HepG2 (cell line): ENCODE data around the gene EPHX1. TPM values are rescaled to one million over a fixed set of nuclear protein-coding genes. Genes with fewer than 3 reads are reported as not detected.
"Not testable (repeated sequence)": the region's sequence is repeated elsewhere in the genome, so short reads cannot be mapped to it uniquely, and the experiment has no call there.

Experiments
- ATAC-seq: fragments of 200-7000 bp; cut with Tn5 transposase; 3 replicates; pipeline ENCODE4 v1.9.1; 2020; ENCODE audit warnings: mild to moderate bottlenecking, moderate library complexity
- BruUV-seq: library from RNA; stranded (reverse); fragments of 400-500 nt; replicated peaks from 2 replicates; lab custom pipeline; 2021; lab: Mats Ljungman, UMichigan
- CTCF ChIA-PET: fragments of 300-600 bp; formaldehyde crosslinking; extraction: SDS; loops from one replicate; lab custom pipeline; 2021; ENCODE audit warnings: low total read pairs, inconsistent platforms, low intra/inter-chr PET ratio; lab: Yijun Ruan, JAX
- POLR2A ChIA-PET: fragments of 350-600 bp; sonication (Branson Sonifier 250); formaldehyde crosslinking; loops from one replicate; lab custom pipeline; 2020; ENCODE audit warnings: antibody characterized with exemption, inconsistent platforms; lab: Yijun Ruan, JAX
- DNase-seq: peaks from one replicate; pipeline ENCODE4 v3.0.0-alpha.2; 2015; ENCODE audit warnings: low spot score
- FAIRE-seq: peaks from 3 replicates; lab custom pipeline; 2011; peaks lifted over from hg19 to GRCh38; lab: Jason Lieb, UNC
- H2AFZ ChIP-seq: one replicate; pipeline ENCODE4 v1.6.1; 2011; ENCODE audit warnings: low read length, inconsistent platforms
- H3K27ac ChIP-seq: fragments of 300-600 bp; 3 replicates; pipeline ENCODE4 v1.8.0; 2011; ENCODE audit warnings: mixed run types, mild to moderate bottlenecking, mixed read lengths, low read length, inconsistent platforms; ENCODE audit not compliant: insufficient read depth; ENCODE audit errors: extremely low read length
- H3K27me3 ChIP-seq, 2 experiments: fragments of 200-600 bp in 1 of 2; 2 replicates in 1 of 2; 3 replicates in 1 of 2; pipeline versions ENCODE4 v1.6.0 to v1.8.0; 2011; ENCODE audit warnings: low read length in 2 of 2, mild to moderate bottlenecking in 2 of 2, moderate library complexity in 2 of 2, inconsistent platforms in 1 of 2; ENCODE audit not compliant: insufficient read depth in 2 of 2, control insufficient read depth in 1 of 2
- H3K36me3 ChIP-seq, 2 experiments: fragments of 200-600 bp in 1 of 2; replicated peaks in 1 of 2; 2 replicates in 1 of 2; 3 replicates in 1 of 2; pipeline versions ENCODE4 v1.5.1 to v1.8.0; 2011; ENCODE audit warnings: low read length in 2 of 2, inconsistent platforms in 1 of 2; ENCODE audit not compliant: insufficient read depth in 2 of 2, control insufficient read depth in 1 of 2
- H3K4me1 ChIP-seq: 2 replicates; pipeline ENCODE4 v1.5.1; 2012; ENCODE audit warnings: low read length, inconsistent platforms; ENCODE audit not compliant: insufficient read depth
- H3K4me2 ChIP-seq: 2 replicates; pipeline ENCODE4 v1.6.0; 2011; ENCODE audit warnings: low read depth, low read length, inconsistent platforms
- H3K4me3 ChIP-seq, 3 experiments: fragments of 200-600 bp in 1 of 3; sonication (generic), shearing (Covaris generic) in 1 of 3; replicated peaks in 1 of 3; 2 replicates each; pipeline ENCODE4 v1.5.1; 2011 to 2016; ENCODE audit warnings: low read length in 3 of 3, inconsistent platforms in 2 of 3, low read depth in 2 of 3, mild to moderate bottlenecking in 2 of 3, control low read depth in 1 of 3, mixed read lengths in 1 of 3; ENCODE audit not compliant: insufficient read depth in 1 of 3
- H3K79me2 ChIP-seq: one replicate; pipeline ENCODE4 v1.6.1; 2011; ENCODE audit warnings: low read length, inconsistent platforms; ENCODE audit not compliant: insufficient read depth
- H3K9ac ChIP-seq: 2 replicates; pipeline ENCODE4 v1.6.0; 2011; ENCODE audit warnings: mild to moderate bottlenecking, low read depth, low read length, inconsistent platforms; ENCODE audit not compliant: insufficient read depth
- H3K9me3 ChIP-seq: 2 replicates; pipeline ENCODE4 v1.5.1; 2012; ENCODE audit warnings: mild to moderate bottlenecking, low read length
- H4K20me1 ChIP-seq: 2 replicates; pipeline ENCODE4 v1.6.0; 2011; ENCODE audit warnings: inconsistent platforms, mild to moderate bottlenecking, low read length, moderate library complexity; ENCODE audit not compliant: insufficient read depth
- POLR2A ChIP-seq, 2 experiments: IDR thresholded peaks; 2 replicates each; pipeline ENCODE4 v1.6.1; 2011; ENCODE audit warnings: low read depth in 2 of 2, low read length in 2 of 2, mild to moderate bottlenecking in 1 of 2, moderate library complexity in 1 of 2; ENCODE audit not compliant: insufficient read depth in 1 of 2
- RBFOX2 ChIP-seq: fragments of 200-400 bp; formaldehyde crosslinking; IDR thresholded peaks from 2 replicates; pipeline ENCODE4 v1.6.1; 2017; ENCODE audit warnings: low read depth, mild to moderate bottlenecking, low read length
- SNAPC2 ChIP-seq: sonication (generic); formaldehyde crosslinking; IDR thresholded peaks from 2 replicates; pipeline ENCODE4 v1.8.1; 2022; ENCODE audit warnings: mild to moderate bottlenecking, missing genetic modification reagents
- ZFP82 ChIP-seq: sonication (generic); formaldehyde crosslinking; IDR thresholded peaks from 2 replicates; pipeline ENCODE4 v1.5.1; 2020; ENCODE audit warnings: mild to moderate bottlenecking, missing genetic modification reagents, borderline replicate concordance
- ZNF552 ChIP-seq: sonication (generic); formaldehyde crosslinking; IDR thresholded peaks from 2 replicates; pipeline ENCODE4 v1.9.0; 2022; ENCODE audit warnings: missing genetic modification reagents, mild to moderate bottlenecking, borderline replicate concordance
- WGBS: methylation state at CpG from one replicate; pipeline ENCODE4 v1.1.6; 2017; ENCODE audit warnings: low lambda C conversion rate; 5-methylcytosine and 5-hydroxymethylcytosine counted together
- in situ Hi-C: cut with HindIII; loops from 2 replicates; pipeline ENCODE4 v1.10.0; 2017; ENCODE audit warnings: low pct_unique_long_range_greater_than_20kb; ENCODE audit not compliant: extremely low pct_ligation_motif_present
- intact Hi-C: fragments of 100-400 bp; cut with micrococcal nuclease; formaldehyde crosslinking; loops from one replicate; pipeline ENCODE4 v1.10.0; 2022; ENCODE audit not compliant: unreplicated experiment
- polyA plus RNA-seq, 8 experiments: library from polyadenylated mRNA; depleted of rRNA in 3 of 8; stranded (reverse) in 7 of 8; unstranded in 1 of 8; fragments of >200 nt; fragmentation: Illumina TruSeq in 4 of 8; extraction: Trizol in 4 of 8; gene quantifications; 2 replicates each; pipeline versions ENCODE4 v1.2.1 to v1.2.3, GENCODE V29; 2011 to 2016; ENCODE audit warnings: low read depth in 4 of 8, missing spikeins in 1 of 8, mixed read lengths in 1 of 8; ENCODE audit not compliant: insufficient read depth in 1 of 8
- total RNA-seq, 5 experiments: library from RNA; depleted of rRNA; stranded (reverse); fragments of >200 nt; fragmentation: Illumina TruSeq; extraction: Trizol; gene quantifications; 2 replicates each; pipeline ENCODE4 v1.2.3, GENCODE V29; 2016; ENCODE audit warnings: low read depth in 1 of 5
- TF ChIP-seq, protein P1 (sequence below): sonication (generic); formaldehyde crosslinking; IDR thresholded peaks from 2 replicates; pipeline ENCODE4 v1.4.0; 2020; ENCODE audit warnings: missing genetic modification reagents

EPHX1 gene
- total and polyA plus RNA-seq, 2 of the 13 experiments (the other 11 are each of a cell fraction or from before 2014, with no cell fraction given) = 27.7 to 36.5 TPM

GRCh38 chr1:225778337-225778669 lies 31.6 kb upstream of the EPHX1 start (continued):
- TF ChIP-seq SNAPC2 (CRISPR knock-in tag) (no peak), ZNF552 (CRISPR knock-in tag) (no peak)
- TF ChIP-seq, protein P1, sequence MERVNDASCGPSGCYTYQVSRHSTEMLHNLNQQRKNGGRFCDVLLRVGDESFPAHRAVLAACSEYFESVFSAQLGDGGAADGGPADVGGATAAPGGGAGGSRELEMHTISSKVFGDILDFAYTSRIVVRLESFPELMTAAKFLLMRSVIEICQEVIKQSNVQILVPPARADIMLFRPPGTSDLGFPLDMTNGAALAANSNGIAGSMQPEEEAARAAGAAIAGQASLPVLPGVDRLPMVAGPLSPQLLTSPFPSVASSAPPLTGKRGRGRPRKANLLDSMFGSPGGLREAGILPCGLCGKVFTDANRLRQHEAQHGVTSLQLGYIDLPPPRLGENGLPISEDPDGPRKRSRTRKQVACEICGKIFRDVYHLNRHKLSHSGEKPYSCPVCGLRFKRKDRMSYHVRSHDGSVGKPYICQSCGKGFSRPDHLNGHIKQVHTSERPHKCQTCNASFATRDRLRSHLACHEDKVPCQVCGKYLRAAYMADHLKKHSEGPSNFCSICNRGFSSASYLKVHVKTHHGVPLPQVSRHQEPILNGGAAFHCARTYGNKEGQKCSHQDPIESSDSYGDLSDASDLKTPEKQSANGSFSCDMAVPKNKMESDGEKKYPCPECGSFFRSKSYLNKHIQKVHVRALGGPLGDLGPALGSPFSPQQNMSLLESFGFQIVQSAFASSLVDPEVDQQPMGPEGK = no peak

- 59% methylated on average over 13 of the region's 13 CpGs for WGBS
- intact Hi-C loops = loop anchor here (5.0 to 10.0 kb wide), 2 partner anchors 143 to 196 kb away; partner anchors contain the start of gene PYCR2
- Histone ChIP-seq H3K4me1 (peaks cover 54% of the 10 kb centered on the region), H3K9ac (peak overlapping the region; percentile 98), H3K79me2 (peaks cover 61% of the 10 kb centered on the region), H3K4me3 (peak overlapping the region; percentile 96 to 99 (median 97)), H4K20me1 (peaks cover 35% of the 10 kb centered on the region), H3K4me2 (peak overlapping the region; percentile 90)
- in situ Hi-C loops, ATAC-seq, FAIRE-seq, BruUV-seq, H3K36me3 ChIP-seq, DNase-seq, H3K27ac ChIP-seq, H3K9me3 ChIP-seq, H3K27me3 ChIP-seq, H2AFZ ChIP-seq: not testable (repeated sequence)
- CTCF ChIA-PET = interaction anchor here (1.1 kb wide), 1 partner anchor 305 kb away, joined by 3 read pairs; no protein-coding TSS in a partner anchor
- POLR2A ChIA-PET = interaction anchor here (2.1 to 6.6 kb wide), 4 partner anchors 32 to 334 kb away, joined by 5 to 87 read pairs (median 16); partner anchors contain the start of genes EPHX1 and TMEM63A
These were observed 30.8 kb upstream of the EPHX1 start for GRCh38 chr1:225779165-225779564.

- H3K36me3 ChIP-seq = peaks cover 2 to 3% of the 10 kb centered on the region in 2 experiments; a peak in 4 of 5 replicates
- no peak overlapping the region for H2AFZ ChIP-seq
- no peak overlapping the region for H3K27ac ChIP-seq
- no peak for FAIRE-seq
- H3K9ac ChIP-seq = no peak overlapping the region
- no peak for ATAC-seq
- POLR2A ChIA-PET = interaction anchor here (6.6 kb wide), 1 partner anchor 31 kb away, joined by 87 read pairs; the partner anchor contains the start of gene EPHX1
- H3K4me2 ChIP-seq = peak overlapping the region; percentile 90
- peaks cover 61% of the 10 kb centered on the region for H3K79me2 ChIP-seq
- intact Hi-C loops (no loop called here), in situ Hi-C loops (no loop called here)
- H3K9me3 ChIP-seq = no peaks in the 10 kb centered on the region
- H3K4me3 ChIP-seq = no peak overlapping the region; a peak in 1 of 6 replicates
- no peak for DNase-seq
- CTCF ChIA-PET = no interaction called here
- no peaks in the 10 kb centered on the region; a peak in 1 of 5 replicates for H3K27me3 ChIP-seq
- H4K20me1 ChIP-seq = peaks cover 35% of the 10 kb centered on the region
- no TSS peak for BruUV-seq
- H3K4me1 ChIP-seq = peaks cover 52% of the 10 kb centered on the region
- WGBS = 100% methylated on average over 5 of the region's 5 CpGs
- TF ChIP-seq POLR2A (IDR thresholded peaks at IDR 0.05; ENCODE audit: insufficient read depth in 1 of 2, low read depth in 2 of 2, low read length in 2 of 2) (peak in 1 of 2 experiments; percentile 20; a peak in 1 of 4 replicates), RBFOX2 (0 out of 2 replicates have a peak, but pooled peaks have one; percentile 28), ZFP82 (CRISPR knock-in tag) (no peak)
These were observed 29.8 kb upstream of the EPHX1 start for GRCh38 chr1:225780134-225780533.
